Duodenal mucosa (tissue), 2 donors: ENCODE results near the gene MAST4.
"Not testable (repeated sequence)": the region's sequence is repeated elsewhere in the genome, so short reads cannot be mapped to it uniquely, and the experiment has no call there.

ENCODE experiments used
- H3K27ac ChIP-seq: one replicate; pipeline ENCODE4 v1.7.0; 2013; ENCODE audit warnings: low read depth, low read length
- H3K27me3 ChIP-seq, 2 donors: one replicate each; pipeline ENCODE4 v1.7.0; 2013; ENCODE audit warnings: low read length in 2 of 2, control low read depth in 1 of 2; ENCODE audit not compliant: insufficient read depth in 2 of 2, control insufficient read depth in 1 of 2
- H3K36me3 ChIP-seq, 2 donors: one replicate each; pipeline ENCODE4 v1.7.0; 2013; ENCODE audit warnings: low read length in 2 of 2, control low read depth in 1 of 2; ENCODE audit not compliant: insufficient read depth in 2 of 2, control insufficient read depth in 1 of 2
- H3K4me1 ChIP-seq, 2 donors: one replicate each; pipeline ENCODE4 v1.7.0; 2013; ENCODE audit warnings: low read length in 2 of 2, control low read depth in 1 of 2; ENCODE audit not compliant: insufficient read depth in 2 of 2, control insufficient read depth in 1 of 2
- H3K4me3 ChIP-seq, 2 donors: one replicate each; pipeline ENCODE4 v1.7.0; 2013; ENCODE audit warnings: low read length in 2 of 2, low read depth in 1 of 2
- H3K9ac ChIP-seq, 2 donors: one replicate each; pipeline ENCODE4 v1.7.0; 2013; ENCODE audit warnings: low read length in 2 of 2, low read depth in 1 of 2
- H3K9me3 ChIP-seq, 2 donors: one replicate each; pipeline ENCODE4 v1.7.0; 2013; ENCODE audit warnings: low read length in 2 of 2, control low read depth in 1 of 2; ENCODE audit not compliant: control insufficient read depth in 1 of 2

MAST4 gene

GRCh38 chr5:66814146-66814991 lies 218.2 kb downstream of the MAST4 start:
- H3K4me3 ChIP-seq = no peak overlapping the region
- H3K36me3 ChIP-seq = no peaks in the 10 kb centered on the region
- H3K9ac ChIP-seq = no peak overlapping the region
- H3K27me3 ChIP-seq = no peaks in the 10 kb centered on the region
- no peaks in the 10 kb centered on the region for H3K9me3 ChIP-seq
- no peaks in the 10 kb centered on the region for H3K4me1 ChIP-seq
- H3K27ac ChIP-seq = no peak overlapping the region

- Histone ChIP-seq H3K4me3 (no peak overlapping the region), H3K4me1 (no peaks in the 10 kb centered on the region), H3K27ac (no peak overlapping the region), H3K9me3 (no peaks in the 10 kb centered on the region), H3K27me3 (no peaks in the 10 kb centered on the region), H3K9ac (no peak overlapping the region), H3K36me3 (no peaks in the 10 kb centered on the region)
These were observed 222.2 kb downstream of the MAST4 start for GRCh38 chr5:66818304-66818934.

GRCh38 chr5:66818935-66819328 lies 222.7 kb downstream of the MAST4 start:
- no peak overlapping the region for H3K4me3 ChIP-seq
- no peaks in the 10 kb centered on the region for H3K4me1 ChIP-seq
- H3K9me3 ChIP-seq = no peaks in the 10 kb centered on the region
- H3K27ac ChIP-seq = no peak overlapping the region
- H3K27me3 ChIP-seq = no peaks in the 10 kb centered on the region
- no peaks in the 10 kb centered on the region for H3K36me3 ChIP-seq
- H3K9ac ChIP-seq = no peak overlapping the region

- Histone ChIP-seq H3K4me3 (no peak overlapping the region), H3K4me1 (no peaks in the 10 kb centered on the region), H3K9ac (no peak overlapping the region), H3K27ac (no peak overlapping the region), H3K9me3 (no peaks in the 10 kb centered on the region), H3K36me3 (no peaks in the 10 kb centered on the region), H3K27me3 (no peaks in the 10 kb centered on the region)
These were observed 224.5 kb downstream of the MAST4 start for GRCh38 chr5:66820630-66821207.

GRCh38 chr5:66821688-66822429 lies 225.7 kb downstream of the MAST4 start:
- Histone ChIP-seq H3K27me3 (no peaks in the 10 kb centered on the region), H3K4me1 (no peaks in the 10 kb centered on the region), H3K36me3 (no peaks in the 10 kb centered on the region), H3K9ac (no peak overlapping the region), H3K9me3 (no peaks in the 10 kb centered on the region), H3K4me3 (no peak overlapping the region), H3K27ac (no peak overlapping the region)

GRCh38 chr5:66822906-66823305 lies 226.7 kb downstream of the MAST4 start:
- H3K9me3 ChIP-seq, H3K27me3 ChIP-seq, H3K9ac ChIP-seq, H3K27ac ChIP-seq, H3K36me3 ChIP-seq, H3K4me1 ChIP-seq, H3K4me3 ChIP-seq: not testable (repeated sequence)

- Histone ChIP-seq H3K4me1 (peaks cover 0 to 4% of the 10 kb centered on the region in 2 donors), H3K27me3 (peaks cover 0 to 7% of the 10 kb centered on the region in 2 donors), H3K4me3 (no peak overlapping the region), H3K9me3 (no peaks in the 10 kb centered on the region), H3K36me3 (no peaks in the 10 kb centered on the region), H3K9ac (no peak overlapping the region), H3K27ac (no peak overlapping the region)
These were observed 228.3 kb downstream of the MAST4 start for GRCh38 chr5:66824476-66824875.

GRCh38 chr5:66826263-66826662 lies 230.1 kb downstream of the MAST4 start:
- Histone ChIP-seq H3K27ac (no peak overlapping the region), H3K4me3 (no peak overlapping the region), H3K9me3 (no peaks in the 10 kb centered on the region), H3K27me3 (peaks cover 0 to 7% of the 10 kb centered on the region in 2 donors), H3K36me3 (no peaks in the 10 kb centered on the region), H3K4me1 (peaks cover 0 to 4% of the 10 kb centered on the region in 2 donors), H3K9ac (no peak overlapping the region)

- H3K4me1 ChIP-seq = peaks cover 0 to 4% of the 10 kb centered on the region in 2 donors
- H3K27ac ChIP-seq = no peak overlapping the region
- no peak overlapping the region for H3K4me3 ChIP-seq
- peaks cover 0 to 7% of the 10 kb centered on the region in 2 donors for H3K27me3 ChIP-seq
- H3K36me3 ChIP-seq = no peaks in the 10 kb centered on the region
- H3K9me3 ChIP-seq = no peaks in the 10 kb centered on the region
- H3K9ac ChIP-seq = no peak overlapping the region
These were observed 230.5 kb downstream of the MAST4 start for GRCh38 chr5:66826696-66827095.
